KOPT-K1 (cell line): Measurements from ENCODE around the gene NOS3.

Source experiments
- H3K27ac ChIP-seq: fragments of 200-600 bp; sonication (generic); 2 replicates; pipeline ENCODE4 v1.5.1; 2016; ENCODE audit warnings: antibody characterized with exemption, mild to moderate bottlenecking, low read depth, low read length; ENCODE audit not compliant: poor library complexity, severe bottlenecking
- H3K36me3 ChIP-seq: fragments of 200-600 bp; sonication (generic); 2 replicates; pipeline ENCODE4 v1.5.1; 2017; ENCODE audit warnings: antibody characterized with exemption, mild to moderate bottlenecking, low read length, moderate library complexity; ENCODE audit not compliant: insufficient read depth
- H3K9me3 ChIP-seq: fragments of 200-600 bp; sonication (generic); 2 replicates; pipeline ENCODE4 v1.5.1; 2017; ENCODE audit warnings: antibody characterized with exemption, low read length, mild to moderate bottlenecking; ENCODE audit not compliant: insufficient read depth, poor library complexity, severe bottlenecking

Gene NOS3

DNA sequence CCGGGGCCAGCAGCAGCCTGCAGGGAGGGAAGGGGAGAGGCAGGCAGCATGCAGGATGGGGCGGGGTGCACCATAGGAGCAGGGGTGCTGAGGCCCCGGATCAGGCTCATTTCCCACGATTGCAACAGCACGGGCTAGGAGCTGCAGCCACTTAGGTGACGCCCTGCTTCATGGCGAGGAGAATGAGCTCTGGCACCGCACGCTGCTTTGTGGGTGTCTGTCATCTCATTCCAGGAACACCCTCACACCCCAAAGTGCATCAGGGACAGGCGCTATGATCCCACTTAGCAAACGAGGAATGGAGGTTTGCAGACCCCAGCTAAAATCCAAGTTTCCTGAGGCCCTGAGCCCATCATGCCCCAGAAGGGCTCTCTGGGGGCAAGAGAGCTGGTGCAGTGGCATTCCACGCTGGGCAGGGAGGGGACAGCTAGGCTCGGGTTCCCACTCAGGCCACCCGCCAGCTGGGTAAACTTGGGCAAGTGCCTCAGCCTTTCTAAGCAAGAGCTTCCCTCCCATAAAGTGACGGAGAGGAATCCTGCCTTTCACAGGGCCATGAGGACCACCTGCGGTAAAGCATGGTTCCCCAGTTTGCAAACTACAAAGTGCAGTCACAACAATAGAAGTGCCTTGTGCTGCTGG is 22.0 kb upstream of the NOS3 start:
- H3K36me3 ChIP-seq = no peaks in the 10 kb centered on the region
- H3K27ac ChIP-seq = no peak overlapping the region
- H3K9me3 ChIP-seq = no peaks in the 10 kb centered on the region

DNA sequence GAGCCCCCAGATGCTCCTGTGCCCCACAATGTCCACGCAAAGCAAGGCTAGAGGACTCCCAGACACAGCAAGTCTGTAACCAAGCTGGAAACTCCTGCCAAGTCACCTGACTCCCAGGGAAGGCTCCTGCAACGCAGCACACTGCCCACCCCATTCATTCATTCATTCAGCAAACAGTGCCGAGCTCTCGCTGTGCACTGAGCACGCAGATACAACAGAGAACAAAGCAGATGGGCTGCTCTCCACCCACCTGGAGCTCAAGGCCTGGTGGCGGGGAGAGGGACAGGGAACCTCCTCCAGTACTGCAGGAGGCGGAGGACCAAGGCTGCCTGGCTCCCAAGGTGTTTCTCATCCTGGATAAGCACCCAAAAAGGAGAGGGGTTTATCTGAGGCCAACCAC is 21.3 kb upstream of the NOS3 start:
- no peaks in the 10 kb centered on the region for H3K36me3 ChIP-seq
- no peak overlapping the region for H3K27ac ChIP-seq
- H3K9me3 ChIP-seq = no peaks in the 10 kb centered on the region

DNA sequence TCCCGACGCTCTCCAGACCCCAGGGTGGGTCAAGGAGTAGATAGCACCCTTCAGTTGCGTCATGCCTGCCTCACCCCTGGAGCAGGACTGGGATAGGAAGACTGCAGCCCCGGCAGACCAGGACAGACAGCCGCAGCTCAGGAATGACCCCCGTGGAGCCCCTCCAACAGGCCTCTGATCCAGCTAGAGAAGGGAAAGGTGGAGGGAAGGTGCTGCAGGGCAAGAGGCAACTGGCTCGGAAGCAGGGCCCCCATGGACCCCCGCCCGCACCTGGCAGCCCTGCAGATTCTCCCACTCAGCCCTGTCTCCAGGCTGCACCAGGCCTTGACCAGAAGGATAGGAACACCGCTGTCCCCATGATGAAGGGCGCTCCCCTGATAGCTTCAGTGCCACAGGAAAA is 20.4 kb upstream of the NOS3 start:
- no peaks in the 10 kb centered on the region for H3K36me3 ChIP-seq
- H3K9me3 ChIP-seq = no peaks in the 10 kb centered on the region
- no peak overlapping the region for H3K27ac ChIP-seq

DNA sequence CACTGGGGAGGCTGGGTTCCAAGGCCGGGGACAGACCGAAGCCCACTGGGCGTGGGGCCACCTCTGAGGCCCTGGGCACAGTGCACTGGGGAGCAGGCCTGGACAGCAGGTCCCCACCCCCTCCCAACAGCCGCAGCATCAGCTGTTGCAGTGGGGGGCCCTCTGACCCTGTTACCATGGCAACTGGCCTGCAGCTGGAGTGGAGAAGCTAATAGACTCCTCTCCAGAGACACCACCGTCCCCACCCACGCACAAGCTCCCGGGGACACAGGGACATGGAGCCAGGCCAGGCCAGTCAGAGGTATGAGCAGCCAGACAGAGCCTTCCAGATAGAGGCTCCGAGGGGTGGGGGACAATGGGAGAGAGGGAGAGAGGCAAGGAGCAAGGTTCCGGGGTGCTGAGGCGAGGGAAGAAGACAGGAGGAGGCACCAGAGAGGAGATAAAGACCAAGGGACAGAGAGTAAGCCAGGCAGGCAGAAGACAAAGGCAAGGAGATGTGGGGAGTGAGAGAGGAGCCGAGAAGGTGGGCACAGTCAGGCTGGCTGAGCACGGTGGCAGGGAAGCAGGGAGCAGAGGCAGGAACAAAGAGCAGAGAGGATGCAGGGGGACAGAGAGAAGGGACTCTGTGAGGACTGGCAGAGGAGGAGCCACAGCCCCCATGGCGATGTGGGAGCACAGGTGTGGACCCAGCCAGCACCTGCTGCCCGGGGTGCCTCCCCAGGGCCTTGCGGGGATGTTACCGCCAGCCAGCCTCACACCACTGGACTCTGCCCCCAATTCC is 19.4 kb upstream of the NOS3 start:
- Histone ChIP-seq H3K27ac (no peak overlapping the region), H3K36me3 (no peaks in the 10 kb centered on the region), H3K9me3 (no peaks in the 10 kb centered on the region)

DNA sequence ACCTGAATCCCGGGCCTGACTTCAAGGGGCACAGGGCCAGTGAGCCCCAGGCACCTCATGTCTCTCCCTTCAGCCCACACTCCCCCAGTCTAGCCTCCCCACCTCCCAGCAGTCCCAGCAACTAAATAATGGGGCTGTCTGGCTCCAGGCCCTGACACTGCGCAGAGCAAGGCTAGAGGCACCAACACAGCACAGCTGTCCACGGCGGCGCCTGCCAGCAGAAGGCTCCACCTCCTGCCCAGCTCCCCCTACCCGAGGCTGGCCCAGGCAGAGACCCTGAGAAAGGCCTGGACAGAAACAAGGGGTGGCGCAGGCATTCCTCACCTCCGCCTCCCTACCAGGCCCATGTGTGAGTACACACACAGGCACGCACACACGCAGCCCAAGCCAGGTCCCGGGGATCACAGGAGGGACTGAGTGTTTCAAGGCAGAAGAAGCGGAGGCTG is 18.8 kb upstream of the NOS3 start:
- no peaks in the 10 kb centered on the region for H3K36me3 ChIP-seq
- no peaks in the 10 kb centered on the region for H3K9me3 ChIP-seq
- no peak overlapping the region for H3K27ac ChIP-seq

DNA sequence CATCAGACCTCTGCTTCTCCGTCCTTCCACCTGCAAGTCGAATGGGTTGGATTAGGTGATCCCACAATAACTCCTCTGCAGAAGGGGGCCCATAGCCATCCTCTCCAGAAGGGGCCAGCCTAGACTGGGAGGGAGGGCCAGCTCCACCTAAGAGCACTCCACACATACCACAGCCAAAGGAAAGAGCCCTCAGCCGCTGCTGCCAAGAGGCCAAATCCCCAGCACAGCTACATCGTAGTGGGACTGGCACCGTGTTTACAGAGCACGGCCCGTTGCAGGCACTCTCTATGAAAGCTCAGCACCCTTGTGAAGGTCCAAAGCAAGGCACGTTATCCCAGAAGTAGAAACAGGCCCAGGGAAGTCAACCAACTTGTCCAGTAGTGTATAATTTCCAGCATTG is 18.1 kb upstream of the NOS3 start:
- Histone ChIP-seq H3K36me3 (no peaks in the 10 kb centered on the region), H3K27ac (no peak overlapping the region), H3K9me3 (no peaks in the 10 kb centered on the region)

DNA sequence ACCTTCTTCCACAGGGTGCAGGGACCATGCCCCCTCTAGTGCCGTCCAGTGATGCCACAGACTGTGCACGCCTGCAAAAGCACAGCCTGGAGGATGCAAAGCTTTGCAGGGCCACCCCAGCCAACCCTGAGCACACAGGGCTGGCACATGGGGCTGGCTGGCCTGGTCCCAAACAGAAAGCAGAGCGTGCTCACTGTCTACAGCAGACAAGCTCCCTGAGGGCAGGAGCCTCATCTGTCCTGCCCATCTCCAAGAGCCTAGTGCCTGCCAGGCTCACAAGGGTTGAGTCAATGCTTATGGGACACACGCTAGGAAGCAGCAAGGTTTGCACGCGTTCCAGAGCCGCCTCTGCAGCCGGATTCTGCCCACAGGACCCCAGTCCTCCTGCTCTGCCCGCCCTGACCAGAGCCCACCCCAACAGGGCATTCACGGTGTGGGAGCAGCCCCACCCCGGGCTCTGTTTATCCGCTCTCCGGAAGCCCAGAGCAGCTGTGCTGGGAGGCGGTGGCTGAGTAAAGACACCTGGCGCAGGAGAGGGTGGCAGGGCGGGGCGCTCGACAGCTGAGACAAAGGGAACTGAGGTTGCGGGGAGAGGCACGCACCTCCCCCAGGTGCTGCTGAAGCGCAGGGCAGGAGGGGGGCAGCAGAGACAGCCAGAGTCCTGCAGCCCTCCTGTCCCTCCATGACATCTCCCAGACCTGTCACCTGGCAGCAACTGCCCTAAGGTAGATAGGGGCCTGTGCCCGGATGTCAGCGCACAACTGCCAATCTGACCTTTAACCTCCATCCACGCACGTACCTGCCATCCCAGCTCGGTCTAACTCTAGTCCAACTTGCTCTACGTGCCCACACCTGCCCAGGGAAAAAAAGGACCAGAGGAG is 17.0 kb upstream of the NOS3 start:
- no peaks in the 10 kb centered on the region for H3K36me3 ChIP-seq
- no peak overlapping the region for H3K27ac ChIP-seq
- no peaks in the 10 kb centered on the region for H3K9me3 ChIP-seq

DNA sequence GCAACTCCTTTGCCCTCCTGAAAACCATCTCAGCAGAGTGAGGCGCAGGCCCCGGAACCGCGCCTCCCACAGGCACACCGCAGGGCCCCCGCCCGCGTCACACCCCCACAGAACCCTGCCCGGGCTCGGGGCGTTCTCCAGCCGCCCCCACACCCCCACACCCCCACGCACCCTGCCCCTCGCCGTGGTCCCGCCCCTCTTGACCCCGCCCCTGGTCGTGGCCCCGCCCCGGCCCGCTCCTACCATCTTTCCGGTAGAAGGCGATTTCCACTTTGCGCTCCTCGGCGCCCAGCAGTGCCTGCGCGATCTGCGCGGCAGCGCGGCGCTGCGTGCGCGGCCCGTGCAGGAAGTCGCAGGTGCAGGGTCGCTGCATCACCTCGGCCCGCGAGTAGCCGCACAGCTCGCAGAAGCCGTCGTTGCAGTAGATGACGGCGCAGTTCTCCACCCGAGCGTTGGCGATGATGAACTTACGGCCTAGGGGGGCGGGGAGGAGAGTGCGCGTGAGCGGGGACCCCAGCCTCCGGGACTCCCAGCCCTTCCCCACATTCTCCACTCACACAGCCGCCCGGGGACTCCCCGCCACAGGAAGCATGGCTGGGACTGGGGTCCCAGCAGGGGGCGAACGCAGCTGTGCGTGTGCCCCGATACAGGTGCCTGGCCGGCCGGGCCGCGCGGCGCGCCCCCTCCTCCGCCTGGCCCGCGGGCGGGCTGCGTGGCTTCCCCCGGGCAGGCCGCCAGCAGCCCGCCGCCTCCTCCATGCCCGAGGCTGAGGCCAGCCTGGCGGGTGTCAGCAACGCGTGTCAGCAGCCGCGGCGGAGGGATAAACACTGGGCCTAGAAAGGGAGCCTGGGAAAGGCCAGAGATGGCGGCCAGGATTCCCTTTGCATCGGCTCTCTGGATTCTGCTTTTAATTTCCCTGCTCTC is 16.1 kb upstream of the NOS3 start:
- H3K36me3 ChIP-seq = no peaks in the 10 kb centered on the region
- H3K27ac ChIP-seq = no peak overlapping the region

DNA sequence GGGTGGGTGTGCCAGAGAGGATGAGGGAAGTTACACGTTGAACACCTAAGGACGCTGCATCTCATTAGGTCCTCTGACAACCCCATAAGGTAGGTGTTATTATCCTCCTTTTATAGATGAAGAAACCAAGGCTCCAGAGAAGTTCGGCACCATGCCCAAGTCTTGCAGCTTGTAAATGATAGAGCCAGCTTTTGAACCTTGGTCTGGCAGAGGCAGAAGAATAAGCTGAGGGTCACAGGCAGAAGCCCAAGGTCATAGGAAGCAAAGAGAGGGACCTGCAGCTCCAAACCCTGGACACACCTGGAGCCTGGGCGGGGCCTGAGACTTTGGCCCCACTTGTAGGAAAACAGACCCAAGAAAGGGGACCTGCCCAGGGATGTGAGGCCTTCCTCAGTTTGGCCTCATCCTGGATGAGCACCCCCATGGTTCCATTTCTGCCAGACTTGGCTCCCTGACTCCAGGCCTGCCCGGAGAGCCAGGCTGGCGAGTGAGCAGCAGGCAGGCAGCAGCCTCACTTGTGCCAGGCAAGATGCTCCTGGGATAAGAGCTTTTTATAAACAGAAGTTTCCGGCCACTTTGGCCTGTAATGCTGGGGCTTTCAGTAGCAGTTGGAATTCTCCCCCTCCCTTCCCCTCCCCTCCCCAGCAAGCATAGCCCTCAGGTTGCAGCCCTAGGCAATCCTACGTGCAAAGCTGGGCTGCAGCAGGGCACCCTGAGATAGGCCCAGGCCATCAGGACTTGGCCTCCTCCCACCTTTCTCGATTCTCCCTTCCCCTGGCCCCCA is 15.1 kb upstream of the NOS3 start:
- H3K36me3 ChIP-seq = no peaks in the 10 kb centered on the region
- no peaks in the 10 kb centered on the region for H3K9me3 ChIP-seq
- H3K27ac ChIP-seq = no peak overlapping the region

More for the DNA sequence above, 16.1 kb upstream of the NOS3 start:
- no peaks in the 10 kb centered on the region for H3K9me3 ChIP-seq

DNA sequence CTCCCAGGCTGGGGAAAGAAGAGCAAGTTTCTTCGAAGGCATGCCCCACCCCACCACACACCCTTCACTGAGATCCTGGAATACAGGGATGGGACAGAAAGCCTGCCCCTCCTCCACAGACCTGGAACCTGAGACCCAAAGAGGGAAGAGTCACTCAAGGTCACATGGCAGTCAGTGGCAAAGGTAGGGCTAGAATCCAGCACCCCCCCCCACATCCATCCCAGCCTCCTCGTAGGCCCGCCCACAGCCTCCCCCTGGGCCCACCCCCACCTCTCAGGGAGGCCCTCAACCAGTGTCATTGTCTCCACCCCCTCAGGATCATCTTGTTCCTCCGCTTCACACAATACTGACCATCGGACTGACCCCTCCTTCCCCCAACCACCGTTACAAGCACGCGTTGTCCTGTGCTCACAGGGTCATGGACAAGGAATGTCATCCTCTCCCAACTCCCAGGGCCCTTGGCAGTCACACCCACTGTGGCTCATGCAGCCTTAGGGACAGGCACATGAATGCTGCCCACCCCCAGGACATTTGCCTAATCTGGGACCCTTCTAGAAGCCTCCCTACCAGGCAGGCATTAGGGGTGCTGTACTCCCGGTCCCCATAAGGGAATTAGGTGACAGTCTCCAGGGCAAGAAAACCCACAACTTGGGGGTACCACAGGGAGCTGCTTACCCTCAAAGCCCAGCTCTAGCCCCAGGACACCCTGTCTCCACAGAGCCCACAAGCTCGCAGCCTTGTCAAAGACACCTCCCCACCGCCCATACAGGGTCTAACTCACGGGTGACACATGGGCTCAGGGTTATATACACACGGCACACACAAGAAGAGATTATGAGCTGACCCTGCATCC is 14.1 kb upstream of the NOS3 start:
- Histone ChIP-seq H3K9me3 (no peaks in the 10 kb centered on the region), H3K27ac (no peak overlapping the region), H3K36me3 (no peaks in the 10 kb centered on the region)

DNA sequence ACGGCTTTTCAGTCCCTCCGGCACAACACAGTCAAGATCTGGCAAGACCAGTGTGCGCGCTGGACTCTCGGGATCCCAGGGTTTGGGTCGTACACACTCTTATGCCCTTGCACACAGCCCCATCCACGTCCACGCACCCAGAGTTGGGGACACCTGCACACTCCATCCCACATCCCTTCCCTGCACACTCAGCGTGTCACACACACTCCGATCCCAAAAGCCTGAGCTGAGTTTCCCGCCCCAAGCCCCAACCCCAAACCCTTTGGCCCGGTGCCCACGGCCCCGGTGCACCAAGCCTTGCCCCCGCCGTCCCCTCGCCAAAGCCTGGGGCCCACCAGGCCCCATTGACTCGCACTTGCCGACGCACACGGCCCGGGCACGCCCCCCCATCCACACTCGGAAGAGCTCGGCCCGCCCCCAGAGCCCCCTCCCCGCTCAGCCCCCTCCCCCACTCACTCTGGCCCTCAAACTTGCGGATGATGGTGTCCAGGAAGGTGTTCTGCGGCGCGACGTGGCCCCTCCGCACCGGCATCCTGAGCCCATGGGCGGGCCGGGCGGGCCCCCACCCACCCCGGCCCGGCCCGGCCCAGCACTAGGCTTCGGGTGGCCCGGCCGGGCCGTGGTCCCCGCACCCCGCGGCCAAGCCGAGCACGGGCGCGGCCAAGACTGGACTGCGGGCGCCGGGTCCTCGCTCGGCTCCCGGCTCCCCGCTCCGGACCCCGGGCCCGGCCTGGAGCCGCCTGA is 13.3 kb upstream of the NOS3 start:
- Histone ChIP-seq H3K27ac (no peak overlapping the region), H3K9me3 (no peaks in the 10 kb centered on the region), H3K36me3 (no peaks in the 10 kb centered on the region)

DNA sequence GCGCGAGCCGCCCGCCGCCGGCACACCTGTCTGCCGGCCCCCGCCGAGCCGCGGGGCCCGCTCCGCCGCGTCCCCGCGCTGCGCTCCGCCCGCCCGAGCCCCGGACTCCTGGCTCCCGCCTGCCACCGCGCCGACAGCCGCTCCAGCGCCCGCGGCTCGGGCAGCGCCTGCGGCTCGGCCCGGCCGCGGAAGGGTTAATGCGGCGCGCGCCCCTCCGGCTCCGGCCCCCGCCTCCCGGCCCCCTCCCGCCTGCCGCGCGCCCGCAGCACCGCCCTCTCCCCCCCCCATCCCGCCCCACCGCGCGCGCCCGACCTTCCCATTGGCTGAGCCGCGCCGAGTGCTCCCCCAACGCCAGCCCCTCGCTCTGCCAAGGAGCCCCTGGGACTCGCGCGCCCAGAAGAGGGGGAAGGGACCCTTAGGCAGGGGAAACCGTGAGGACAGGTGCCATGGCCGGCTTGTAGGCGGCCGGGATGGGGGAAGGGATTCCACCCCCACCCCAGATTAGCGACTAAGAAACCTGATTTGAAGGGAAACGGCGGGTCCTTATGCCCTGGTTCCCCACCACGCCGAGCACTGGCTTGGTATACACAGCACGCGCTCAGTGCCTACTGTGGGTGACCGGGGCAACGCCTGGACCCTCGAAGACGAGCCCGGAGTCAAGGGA is 12.6 kb upstream of the NOS3 start, which contains the start of gene KCNH2:
TSS of gene KCNH2 (minus strand) at position 196 of the 664 bp plus-strand sequence. CDS start 408 bp downstream, outside the sequence.
- no peaks in the 10 kb centered on the region for H3K36me3 ChIP-seq
- H3K9me3 ChIP-seq = no peaks in the 10 kb centered on the region
- H3K27ac ChIP-seq = no peak within 1 kb of the TSS
